Thymus (tissue), 2 donors: ENCODE data around the gene CDK5R1. TPM values are rescaled to one million over a fixed set of nuclear protein-coding genes. Genes with fewer than 3 reads are reported as not detected.

Source experiments
- polyA plus RNA-seq: library from polyadenylated mRNA; stranded (reverse); fragments of 200-250 nt; gene quantifications from one replicate; pipeline ENCODE4 v1.2.3, GENCODE V29; 2013
- total RNA-seq: library from RNA; stranded (reverse); fragments of 120-200 nt; gene quantifications from one replicate; pipeline ENCODE4 v1.2.4, GENCODE V29; 2013
- donor health status: healthy.

Gene CDK5R1
- total and polyA plus RNA-seq, 2 donors = 3.1 to 7.1 TPM

Other genes with a start within 250 kb of the CDK5R1 start
- 0.19 TPM for gene RHBDL3, start 221.2 kb upstream of the CDK5R1 start, total RNA-seq
- gene RHBDL3, start 221.2 kb upstream of the CDK5R1 start, polyA plus RNA-seq = 0.32 TPM
- 21.5 TPM for gene C17orf75, start 144.8 kb upstream of the CDK5R1 start, total RNA-seq
- 30.7 TPM for gene C17orf75, start 144.8 kb upstream of the CDK5R1 start, polyA plus RNA-seq
- gene ZNF207, start 136.8 kb upstream of the CDK5R1 start, total RNA-seq = 117 TPM
- 75.3 TPM for gene ZNF207, start 136.8 kb upstream of the CDK5R1 start, polyA plus RNA-seq
- gene PSMD11, start 42.5 kb upstream of the CDK5R1 start, total RNA-seq = 57.3 TPM
- gene PSMD11, start 42.5 kb upstream of the CDK5R1 start, polyA plus RNA-seq = 49.6 TPM